GM21447 (cell line): ENCODE measurements around the gene MCMBP.
"Not testable (repeated sequence)": the region's sequence is repeated elsewhere in the genome, so short reads cannot be mapped to it uniquely, and the experiment has no call there.

Experiments used
- ATAC-seq: cut with Tn5 transposase; IDR thresholded peaks from one replicate; pipeline ENCODE4 v1.9.1; 2021; ENCODE audit not compliant: unreplicated experiment

The MCMBP gene

DNA sequence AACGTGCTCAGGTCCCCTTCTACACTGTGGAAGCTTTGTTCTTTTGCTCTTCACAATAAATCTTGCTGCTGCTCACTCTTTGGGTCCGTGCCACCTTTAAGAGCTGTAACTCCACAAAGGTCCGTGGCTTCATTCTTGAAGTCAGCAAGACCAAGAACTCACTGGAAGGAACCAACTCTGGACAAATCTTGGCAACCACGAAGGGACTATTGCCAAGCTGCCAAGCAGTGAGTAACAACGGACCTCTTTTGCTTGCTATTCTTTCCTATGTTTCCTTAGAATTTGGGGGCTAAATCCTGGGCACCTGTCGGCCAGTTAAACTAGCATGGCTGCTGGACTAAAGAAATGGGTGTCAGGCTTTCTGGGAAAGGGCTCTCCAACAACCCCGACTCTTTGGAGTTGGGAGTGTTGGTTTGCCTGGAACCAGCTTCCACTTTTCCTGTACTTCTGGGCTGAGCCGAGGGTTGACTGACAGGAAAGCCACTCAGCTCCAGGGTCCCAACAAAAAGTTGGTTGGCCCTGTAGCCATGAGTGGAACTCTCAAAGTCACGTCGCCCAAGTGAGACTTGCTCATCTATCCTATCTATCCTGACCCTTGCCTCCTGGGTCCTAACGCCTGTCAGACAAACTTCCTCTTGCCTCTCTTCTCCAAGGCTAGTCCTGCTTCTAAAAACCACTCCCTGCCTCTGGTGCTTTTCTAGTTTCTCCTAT, 11.4 kb upstream of the MCMBP start:
- ATAC-seq: not testable (repeated sequence)

DNA sequence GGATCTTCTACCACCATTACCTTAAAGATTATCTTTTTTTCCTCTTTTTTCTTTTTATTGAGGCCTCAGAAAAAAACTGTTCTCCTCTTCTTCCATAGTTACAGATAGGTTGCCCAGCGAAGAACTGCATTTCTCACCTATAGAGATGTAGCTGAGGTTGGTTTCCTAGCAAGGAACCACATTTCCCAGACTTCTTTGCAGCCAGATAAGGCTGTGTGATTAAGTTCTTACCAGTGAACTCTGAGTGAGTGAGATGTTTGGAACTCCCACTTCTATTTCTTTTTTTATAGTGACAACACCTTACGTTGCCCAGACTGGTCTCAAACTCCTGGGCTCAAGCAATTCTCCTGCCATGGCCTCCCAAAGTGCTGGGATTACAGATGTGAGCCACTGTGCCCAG, 5.9 kb upstream of the MCMBP start:
- no peak for ATAC-seq

DNA sequence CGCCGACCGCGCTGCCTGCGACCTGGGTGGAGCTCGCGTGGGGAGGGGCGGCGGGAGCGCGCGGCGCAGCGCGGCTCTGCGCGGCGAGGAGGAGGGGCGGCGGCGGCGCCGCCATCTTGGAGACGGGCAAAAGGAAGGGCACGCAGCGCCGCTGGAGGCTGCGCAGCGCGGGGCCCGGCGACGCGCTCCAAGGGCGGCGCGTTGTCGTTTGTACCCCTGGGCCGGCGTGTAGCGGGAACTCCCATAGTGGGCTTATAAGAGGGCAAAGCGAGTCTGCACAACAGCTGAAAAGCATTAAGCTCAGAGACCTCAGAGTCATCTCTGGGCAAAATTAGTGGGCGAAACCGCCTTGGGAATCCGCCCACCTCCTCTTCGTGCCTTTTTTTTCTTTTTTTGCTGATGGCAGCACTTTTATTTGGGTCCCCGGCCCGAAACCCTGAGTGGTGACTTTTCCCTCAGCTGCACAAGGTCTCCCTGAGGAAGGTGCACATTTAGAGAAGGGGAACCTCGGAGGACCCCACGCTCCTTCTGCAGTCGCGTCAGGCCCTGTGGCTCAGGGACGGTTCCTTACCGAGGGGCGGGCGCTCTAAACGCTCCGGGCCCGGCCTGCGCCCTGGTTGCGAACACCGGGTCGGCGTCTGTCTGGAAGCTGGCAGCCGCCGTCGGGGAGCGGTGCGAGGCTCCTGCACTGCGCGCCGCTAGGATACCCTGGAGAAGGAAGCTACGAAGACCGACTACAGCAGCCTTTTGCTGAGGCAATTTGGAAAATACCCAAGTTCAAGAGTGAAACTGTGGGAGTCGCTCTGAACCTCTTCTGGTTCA, 428 bp upstream of the MCMBP start:
- peak; percentile 81 for ATAC-seq

DNA sequence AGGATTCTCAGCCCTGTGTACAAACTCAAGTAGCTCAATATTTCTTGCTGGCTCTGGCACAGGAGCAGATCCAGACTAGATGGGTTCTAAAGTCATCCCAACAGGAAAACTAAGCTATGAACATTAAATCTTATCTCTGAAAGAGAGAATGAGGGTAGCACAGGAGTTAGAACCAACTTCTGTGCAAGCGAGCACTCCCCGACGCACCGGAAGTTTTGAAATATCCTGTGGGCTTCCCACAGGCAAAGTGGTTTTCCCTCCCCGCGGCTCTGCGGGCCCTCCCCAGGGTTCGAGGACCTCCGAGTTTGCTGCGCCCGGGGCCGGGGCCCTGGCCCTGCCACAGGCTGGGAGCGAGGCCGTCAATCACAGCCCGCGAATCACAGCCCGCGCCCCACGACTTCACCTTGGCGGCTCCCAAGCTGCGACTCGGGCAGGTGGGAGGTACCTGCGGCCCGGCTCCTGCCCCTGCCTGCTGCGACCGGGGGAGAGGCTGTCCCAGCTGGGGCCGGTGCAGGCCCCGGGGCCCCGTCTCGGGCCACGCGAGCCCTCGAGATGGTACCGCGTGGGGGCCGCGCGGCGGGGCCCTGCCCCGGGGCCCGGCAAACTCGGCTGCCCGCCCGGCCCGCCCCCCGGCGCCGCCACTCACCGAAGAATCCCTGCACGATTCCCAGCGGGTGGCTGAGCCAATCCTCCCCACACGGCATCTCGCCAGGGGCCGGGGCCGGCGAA, 598 bp downstream of the MCMBP start:
- ATAC-seq: peak; percentile 35

DNA sequence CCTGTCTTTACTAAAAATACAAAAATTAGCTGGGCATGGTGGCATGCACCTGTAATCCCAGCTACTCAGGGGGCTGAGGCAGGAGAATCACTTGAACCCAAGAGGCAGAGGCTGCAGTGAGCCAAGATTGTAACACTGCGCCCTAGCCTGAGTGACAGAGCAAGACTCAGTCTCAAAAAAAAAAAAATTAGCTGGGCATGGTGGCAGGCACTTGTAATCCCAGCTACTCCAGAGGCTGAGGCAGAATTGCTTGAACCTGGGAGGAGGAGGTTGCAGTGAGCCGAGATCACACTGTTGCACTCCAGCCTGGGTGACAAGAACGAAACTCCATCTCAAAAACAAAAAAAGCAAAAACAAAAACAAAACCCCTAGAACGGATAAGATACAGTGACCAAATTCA, 3.2 kb downstream of the MCMBP start:
- not testable (repeated sequence) for ATAC-seq

DNA sequence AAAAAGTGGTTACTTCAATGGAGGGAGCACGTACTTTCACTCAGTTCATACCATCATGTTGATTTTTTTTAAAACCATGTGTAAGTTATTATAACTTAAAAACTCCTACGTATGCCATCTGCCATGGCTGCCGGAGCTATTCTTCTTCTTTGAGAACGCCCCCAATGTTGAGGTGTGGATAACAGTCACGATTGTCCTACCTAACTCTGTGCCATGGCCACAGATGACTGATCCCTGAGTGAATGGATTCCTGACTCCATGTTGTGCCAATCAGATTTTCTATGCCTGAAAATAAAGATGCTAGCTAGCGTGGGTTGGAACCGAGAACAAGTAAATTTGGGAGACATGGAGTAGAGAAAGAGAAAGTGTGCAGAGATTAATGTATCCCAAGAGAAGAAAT, 5.3 kb downstream of the MCMBP start:
- ATAC-seq: no peak

DNA sequence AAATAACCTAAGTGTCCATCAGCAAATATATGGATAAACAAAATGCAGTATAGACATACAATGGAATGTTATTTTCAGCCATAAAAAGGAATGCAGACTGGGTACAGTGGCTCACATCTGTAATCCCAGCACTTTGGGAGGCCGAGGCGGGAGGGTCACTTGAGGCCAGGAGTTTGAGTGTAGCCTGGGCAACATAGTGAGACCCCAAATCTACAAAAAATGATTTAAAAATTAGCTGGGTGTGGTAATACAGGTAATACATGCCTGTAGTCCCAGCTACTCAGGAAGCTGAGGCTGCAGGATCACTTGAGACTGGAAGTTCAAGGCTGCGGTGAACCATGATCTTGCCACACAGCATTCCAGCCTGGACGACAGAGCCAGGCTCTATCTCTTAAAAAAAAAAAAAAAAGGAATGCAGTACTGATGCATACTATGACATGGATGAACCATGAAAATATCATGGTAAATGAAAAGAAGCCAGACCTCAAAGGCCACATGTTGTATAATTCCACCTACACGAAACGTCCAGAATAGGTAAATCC, 6.9 kb downstream of the MCMBP start:
- ATAC-seq: no peak

DNA sequence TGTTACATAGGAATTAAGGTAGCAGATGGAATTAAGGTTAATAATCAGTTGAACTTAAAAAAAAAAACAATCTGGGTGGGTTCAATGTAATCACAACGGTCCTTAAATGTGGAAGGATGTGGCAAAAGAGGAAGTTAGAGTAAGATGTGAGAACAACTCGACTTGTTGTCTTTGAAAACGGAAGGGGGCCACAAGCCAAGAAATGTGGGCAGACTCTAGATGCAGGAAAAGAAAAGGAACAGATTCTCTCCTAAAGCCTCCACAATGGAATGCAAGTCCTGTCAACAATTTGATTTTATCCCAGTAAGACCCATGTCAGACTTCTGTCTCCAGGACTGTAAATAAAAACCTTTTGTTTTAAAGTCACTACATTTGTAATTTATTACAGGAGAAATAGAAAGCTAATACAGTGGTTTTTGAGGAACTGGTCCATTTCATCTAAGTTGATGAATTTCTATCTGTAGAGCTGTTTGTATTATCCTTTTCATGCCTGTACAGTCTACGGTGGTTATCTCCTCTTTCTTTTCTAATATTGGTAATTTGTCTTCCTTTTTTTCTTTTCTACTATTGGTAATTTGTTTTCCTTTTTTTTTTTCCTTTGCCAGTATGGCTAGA, 8.6 kb downstream of the MCMBP start:
- no peak for ATAC-seq

DNA sequence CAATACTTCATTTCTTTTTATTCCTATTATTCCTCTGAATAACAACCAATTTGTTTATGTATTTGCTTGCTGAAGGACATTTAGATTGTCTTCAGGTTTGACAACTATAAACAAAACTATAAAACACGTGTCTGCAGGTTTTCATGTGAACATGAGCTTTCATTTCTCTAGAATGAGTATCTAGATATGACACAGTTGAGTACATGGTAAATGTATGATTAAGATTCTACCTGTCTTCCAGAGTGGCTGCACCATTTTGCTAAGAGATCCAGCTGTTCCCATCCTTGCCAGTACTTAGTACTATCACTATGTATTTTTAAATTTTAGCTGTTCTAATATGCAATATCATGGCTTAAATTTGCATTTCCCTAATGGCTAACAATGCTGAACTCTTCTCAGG, 10.1 kb downstream of the MCMBP start:
- ATAC-seq: no peak

DNA sequence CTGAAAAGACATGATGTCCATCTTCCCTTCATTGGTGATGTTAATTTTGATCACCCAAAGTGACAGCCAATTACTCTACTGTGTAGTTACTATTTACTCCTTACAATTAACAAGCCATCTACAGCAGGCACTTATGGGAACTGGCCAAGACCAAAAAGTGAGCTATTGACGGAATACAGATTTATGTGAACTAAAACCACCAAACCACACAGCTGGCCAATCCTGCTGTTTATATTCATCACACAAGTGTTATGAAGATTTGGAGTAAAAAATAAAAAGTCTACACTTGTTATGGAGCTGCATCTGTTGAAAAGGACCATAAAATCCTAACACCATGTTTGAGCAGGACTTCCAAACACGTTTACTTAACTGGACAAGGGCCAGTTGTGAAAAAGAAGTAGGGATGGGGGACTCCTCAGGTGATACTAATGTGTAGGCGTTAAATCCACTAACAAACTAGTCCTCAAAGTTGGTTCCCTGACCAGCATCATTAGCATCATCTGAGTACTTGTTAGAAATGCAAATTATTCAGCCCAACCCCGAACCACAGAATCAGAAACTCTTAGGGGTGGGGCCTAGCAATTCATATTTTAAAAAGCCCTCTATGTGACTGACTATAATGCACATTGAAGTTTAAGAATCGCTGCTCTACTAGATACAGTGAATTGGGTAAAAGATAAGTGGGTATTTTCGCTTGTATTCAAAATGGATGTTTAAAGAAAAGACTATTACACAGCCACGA, 11.6 kb downstream of the MCMBP start:
- no peak for ATAC-seq

DNA sequence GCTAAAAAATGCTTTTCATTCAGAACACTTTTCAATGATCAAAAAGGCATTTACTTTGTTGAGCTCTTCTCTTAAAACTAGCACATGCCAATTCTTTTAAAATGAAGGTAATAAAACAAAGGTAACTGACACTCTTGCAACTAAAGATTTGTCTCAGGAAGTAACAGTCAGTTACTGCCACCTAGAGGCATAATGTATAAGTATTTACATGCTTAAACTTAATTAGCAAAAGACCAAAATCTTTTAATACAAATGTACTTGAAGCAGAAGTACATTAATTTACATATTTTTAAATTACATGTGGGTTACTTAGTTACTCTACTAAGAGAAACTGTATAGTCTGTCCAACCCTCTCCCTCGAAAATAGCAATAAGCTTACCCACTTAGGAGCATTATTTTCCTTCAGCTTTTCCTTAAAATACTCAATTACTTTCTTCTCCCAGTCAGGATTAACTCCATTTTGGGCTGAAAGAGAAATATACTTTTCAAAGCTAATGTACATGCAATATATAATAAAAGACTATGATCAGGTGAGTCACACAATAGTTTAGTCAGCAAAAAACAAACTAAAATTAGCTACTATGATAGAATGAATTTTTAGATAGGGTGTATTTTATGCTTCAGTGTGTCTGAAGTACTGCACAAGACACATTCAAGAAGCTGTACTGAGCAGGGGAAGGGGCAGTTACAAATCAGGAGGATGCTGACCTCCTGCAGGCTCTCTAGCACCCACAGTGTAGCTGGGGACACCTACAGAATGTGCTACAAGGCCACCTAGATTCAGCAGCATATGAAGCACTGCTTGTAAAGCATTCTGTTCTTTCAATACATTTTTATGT, 13.0 kb downstream of the MCMBP start:
- ATAC-seq: no peak

DNA sequence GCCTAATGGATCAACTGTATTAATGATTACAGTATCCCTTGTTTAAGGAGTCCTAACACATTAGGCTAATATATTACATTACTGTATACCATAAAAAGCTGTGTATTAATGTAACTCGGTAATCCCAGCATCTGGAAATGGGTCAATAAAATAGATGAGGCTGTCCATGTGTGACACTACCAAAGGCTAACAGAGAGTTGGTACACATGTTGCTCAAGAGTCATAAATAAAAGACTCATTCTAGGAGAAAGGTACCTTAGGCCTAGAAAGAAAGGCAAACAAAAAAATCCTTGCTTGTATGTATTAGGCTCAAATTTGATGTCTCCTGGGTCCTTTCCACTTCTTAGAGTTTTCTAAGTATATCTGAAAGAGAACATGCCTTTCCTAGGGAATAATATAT, 14.6 kb downstream of the MCMBP start:
- ATAC-seq: no peak

DNA sequence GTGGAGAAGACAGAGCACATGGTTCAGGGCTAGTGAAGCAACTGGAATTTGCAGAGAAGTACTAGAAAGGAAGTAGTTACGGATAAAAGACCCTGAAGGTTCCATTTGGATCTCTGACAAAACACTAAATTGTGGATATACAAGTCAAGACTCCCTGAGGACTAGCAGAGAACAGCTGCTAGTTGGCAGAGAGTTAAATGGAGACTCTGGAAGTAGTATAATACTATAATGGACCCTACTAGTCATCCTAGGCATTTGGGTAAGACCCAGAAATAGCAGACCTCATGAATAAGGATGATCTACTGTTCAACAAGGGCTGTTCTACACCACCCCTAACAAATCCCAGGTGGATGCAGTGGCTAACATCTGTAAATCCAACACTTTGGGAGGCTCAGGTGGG, 19.1 kb downstream of the MCMBP start:
- no peak for ATAC-seq

DNA sequence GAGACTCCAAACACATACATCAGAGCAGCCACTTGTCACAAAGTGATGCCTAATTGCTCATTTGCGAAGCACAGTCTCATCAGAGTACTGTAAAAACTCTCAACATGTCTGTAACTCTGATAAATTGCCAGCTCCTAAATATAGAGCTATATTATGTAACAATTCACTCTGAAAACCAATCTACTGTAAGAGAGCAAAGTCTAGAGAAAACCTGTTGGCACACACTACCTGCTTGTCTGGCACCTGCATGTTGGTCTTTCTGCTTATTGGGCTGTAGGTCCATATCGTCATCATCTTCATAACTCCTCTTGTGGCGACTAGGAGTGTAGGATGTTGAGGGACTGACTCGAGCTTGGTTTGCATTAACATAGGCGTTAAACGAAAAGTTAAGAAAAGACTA, 19.8 kb downstream of the MCMBP start:
- no peak for ATAC-seq

DNA sequence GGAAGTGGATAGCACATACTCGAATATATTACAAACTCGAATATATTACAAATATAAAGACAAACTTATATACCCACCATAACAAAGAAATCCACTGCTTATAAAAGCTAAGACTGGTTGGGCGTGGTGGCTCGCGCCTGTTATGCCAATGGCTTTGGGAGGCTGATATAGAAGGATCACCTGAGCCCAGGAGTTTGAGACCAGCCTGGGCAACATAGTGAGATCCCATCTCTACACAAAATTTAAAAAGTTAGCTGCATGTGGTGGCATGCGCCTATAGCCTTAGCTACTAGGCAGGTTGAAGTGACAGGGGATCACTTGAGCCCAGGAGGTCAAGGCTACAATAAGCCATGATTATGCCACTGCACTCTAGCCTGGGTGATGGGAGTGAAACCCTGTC, 20.4 kb downstream of the MCMBP start:
- no peak for ATAC-seq

DNA sequence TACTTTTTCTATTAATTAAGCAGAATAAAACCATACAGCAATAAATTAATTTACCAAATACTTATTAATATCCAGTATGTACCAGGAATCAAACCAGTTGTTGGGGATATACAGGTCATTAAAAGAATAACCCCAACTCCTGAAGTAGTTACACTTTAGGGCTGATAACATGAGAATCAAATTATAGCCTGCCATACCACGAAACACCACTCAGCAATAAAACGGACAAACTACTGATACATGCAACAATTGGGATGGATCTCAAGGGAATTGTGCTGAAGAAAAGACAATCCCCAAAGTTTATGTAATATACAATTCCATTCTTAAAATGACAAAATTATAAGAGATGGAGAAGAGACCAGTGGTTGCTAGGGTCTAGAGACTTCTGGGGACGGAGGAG, 22.7 kb downstream of the MCMBP start:
- no peak for ATAC-seq

DNA sequence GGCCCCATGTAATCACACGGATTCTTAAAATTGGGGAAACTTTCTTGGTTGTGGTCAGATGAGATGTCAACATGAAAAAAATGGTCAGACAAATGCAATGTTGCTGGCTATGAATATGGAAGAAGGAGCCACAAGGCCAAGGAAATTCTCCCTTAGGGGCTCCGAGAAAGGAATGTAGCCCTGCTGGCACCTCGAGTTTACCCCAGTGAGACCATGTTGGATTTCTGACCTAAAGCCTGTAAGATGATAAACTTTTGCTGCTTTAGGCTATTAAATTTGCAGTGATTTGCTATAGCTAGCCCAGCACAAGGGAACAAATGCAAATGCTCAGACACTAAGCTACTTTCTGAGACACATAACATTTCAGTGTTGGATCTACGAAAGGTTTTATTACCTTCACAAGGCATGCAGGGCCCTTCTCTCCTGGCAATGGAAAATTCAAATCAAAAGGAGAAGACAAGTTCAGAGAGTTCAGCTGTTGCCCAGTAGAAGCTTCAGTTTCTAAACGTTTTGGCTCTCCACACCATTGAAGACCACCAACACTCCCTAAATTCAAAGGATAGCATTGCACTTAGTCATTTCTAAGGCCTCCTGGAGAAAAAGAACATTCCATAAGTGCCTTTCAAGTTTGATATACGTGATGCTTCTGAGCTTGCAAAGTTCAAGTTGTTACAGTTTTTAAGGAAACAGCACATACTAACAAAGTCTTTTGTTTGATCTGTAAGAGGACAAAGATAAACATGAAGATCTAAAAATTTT, 23.4 kb downstream of the MCMBP start:
- ATAC-seq: no peak

DNA sequence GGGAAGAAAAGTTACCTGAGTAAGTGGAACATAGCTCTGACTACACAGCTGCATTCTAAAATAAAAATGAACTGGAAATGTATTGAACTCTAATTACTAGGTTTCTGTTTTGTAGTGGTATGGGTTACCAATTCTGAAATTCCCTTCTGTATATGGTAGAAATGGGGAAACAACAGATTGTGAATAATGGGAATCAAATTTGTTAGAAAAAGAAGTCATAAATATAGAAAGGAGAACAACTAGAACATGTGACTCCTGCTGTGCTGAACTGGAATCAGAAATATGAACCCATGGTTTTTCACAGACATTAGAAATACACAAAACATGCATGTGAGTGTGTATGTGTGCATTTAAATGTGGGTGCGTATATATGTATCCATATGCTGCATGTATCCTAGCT, 27.0 kb downstream of the MCMBP start:
- ATAC-seq: no peak

DNA sequence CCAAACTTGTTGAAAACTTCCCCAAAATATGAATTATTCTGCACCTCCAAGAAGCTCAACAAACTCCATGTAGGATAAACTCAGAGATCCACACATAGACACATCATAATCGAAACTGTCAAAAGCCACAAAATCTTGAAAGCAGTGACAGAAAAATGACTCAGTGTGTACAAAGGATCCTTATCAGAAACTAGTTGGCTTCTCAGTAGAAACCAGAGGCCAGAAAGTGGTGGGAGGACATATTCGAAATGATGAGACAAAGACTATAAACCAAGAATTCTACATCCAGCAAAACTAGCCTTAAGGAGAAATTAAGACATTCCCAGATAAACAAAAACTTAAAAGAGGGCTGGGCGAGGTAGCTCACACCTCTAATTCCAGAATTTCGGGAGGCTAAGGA, 38.5 kb downstream of the MCMBP start:
- no peak for ATAC-seq
